ENCODE results near the gene SOCS6.

The SOCS6 gene

GRCh38 chr18:70308555-70309294 lies 19.9 kb downstream of the SOCS6 start:
- DNase-seq (ENCODE audit: low read depth) = no peak
- TF ChIP-seq, protein P1, sequence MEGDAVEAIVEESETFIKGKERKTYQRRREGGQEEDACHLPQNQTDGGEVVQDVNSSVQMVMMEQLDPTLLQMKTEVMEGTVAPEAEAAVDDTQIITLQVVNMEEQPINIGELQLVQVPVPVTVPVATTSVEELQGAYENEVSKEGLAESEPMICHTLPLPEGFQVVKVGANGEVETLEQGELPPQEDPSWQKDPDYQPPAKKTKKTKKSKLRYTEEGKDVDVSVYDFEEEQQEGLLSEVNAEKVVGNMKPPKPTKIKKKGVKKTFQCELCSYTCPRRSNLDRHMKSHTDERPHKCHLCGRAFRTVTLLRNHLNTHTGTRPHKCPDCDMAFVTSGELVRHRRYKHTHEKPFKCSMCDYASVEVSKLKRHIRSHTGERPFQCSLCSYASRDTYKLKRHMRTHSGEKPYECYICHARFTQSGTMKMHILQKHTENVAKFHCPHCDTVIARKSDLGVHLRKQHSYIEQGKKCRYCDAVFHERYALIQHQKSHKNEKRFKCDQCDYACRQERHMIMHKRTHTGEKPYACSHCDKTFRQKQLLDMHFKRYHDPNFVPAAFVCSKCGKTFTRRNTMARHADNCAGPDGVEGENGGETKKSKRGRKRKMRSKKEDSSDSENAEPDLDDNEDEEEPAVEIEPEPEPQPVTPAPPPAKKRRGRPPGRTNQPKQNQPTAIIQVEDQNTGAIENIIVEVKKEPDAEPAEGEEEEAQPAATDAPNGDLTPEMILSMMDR (conservative IDR thresholded peaks at IDR 0.05; ENCODE audit: control insufficient read depth, insufficient read depth, low read depth, low read length) = no peak
- no peak overlapping the region for H3K4me3 ChIP-seq (ENCODE audit: control insufficient read depth, low read depth, low read length)

DNA sequence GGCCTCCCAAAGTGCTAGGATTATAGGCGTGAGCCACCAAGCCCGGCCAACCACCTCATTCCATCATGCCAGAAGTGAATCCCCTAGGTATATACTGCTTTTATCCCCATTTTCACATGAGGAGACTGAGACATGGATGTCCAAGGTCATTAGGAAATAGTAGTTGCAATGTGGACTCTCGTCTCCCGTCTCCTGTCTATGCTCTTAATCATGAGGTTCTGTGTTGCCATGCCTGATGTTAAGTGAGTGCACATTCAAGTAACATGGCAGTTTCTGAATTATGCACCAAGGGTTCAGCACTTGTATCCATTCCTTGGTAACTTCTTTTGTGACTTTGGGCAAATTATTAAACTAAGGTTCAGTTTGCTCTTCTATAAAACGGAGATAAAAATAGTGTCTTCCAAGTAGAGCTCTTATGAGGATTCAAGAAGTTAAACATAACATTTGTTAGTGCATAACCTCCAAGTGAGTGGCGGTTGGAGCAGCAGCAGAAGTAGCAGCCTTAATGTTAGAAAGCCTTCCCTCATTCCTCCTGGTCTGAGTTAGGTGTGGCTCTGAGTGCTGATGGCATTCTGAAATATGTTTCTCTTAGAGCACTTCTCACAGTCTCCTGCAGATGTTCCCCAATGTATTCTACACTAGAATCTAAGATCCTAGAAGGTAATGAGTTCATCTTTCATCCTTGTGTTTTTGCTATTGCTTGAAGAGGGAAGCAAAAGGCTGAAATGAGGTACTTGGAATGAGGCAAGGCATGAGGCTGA lies 21.9 kb downstream of the SOCS6 start:
- no peak for DNase-seq (ENCODE audit: low read depth)
- TF ChIP-seq, protein P1 (conservative IDR thresholded peaks at IDR 0.05; ENCODE audit: control insufficient read depth, insufficient read depth, low read depth, low read length) = no peak
- no peak overlapping the region for H3K4me3 ChIP-seq (ENCODE audit: control insufficient read depth, low read depth, low read length)

GRCh38 chr18:70311726-70312125 lies 22.9 kb downstream of the SOCS6 start:
- TF ChIP-seq, protein P1 (conservative IDR thresholded peaks at IDR 0.05; ENCODE audit: control insufficient read depth, insufficient read depth, low read depth, low read length) = no peak
- DNase-seq (ENCODE audit: low read depth) = no peak
- no peak overlapping the region for H3K4me3 ChIP-seq (ENCODE audit: control insufficient read depth, low read depth, low read length)

GRCh38 chr18:70313640-70314039 lies 24.8 kb downstream of the SOCS6 start:
- TF ChIP-seq, protein P1 (conservative IDR thresholded peaks at IDR 0.05; ENCODE audit: control insufficient read depth, insufficient read depth, low read depth, low read length) = no peak
- no peak for DNase-seq (ENCODE audit: low read depth)
- H3K4me3 ChIP-seq (ENCODE audit: control insufficient read depth, low read depth, low read length) = no peak overlapping the region

DNA sequence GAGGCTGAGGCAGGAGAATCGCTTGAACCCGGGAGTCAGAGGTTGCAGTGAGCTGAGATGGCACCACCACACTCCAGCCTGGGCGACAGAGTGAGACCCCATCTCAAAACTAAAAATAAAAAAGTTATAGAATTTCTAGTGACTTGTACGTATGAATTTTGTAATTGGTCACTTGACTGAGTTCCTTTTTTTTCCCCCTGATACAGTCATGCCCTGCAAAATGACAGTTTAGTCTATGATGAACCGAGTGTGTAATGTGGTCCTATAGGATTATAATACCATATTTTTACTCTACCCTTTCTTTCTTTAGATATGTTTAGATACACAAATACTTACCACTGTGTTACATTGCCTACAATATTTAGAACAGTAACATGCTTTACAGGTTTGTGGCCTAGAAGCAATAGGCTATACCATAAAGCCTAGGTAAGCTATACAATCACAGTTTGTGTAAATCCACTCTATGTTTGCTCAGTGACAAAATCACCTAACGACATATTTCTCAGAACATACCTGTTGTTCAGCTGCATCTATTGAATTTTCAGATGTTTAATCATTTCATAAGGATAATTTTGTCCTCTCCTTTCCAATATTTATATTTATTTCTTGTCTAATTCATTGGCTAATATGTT lies 25.4 kb downstream of the SOCS6 start:
- no peak overlapping the region for H3K4me3 ChIP-seq (ENCODE audit: control insufficient read depth, low read depth, low read length)
- TF ChIP-seq, protein P1 (conservative IDR thresholded peaks at IDR 0.05; ENCODE audit: control insufficient read depth, insufficient read depth, low read depth, low read length) = no peak
- no peak for DNase-seq (ENCODE audit: low read depth)

DNA sequence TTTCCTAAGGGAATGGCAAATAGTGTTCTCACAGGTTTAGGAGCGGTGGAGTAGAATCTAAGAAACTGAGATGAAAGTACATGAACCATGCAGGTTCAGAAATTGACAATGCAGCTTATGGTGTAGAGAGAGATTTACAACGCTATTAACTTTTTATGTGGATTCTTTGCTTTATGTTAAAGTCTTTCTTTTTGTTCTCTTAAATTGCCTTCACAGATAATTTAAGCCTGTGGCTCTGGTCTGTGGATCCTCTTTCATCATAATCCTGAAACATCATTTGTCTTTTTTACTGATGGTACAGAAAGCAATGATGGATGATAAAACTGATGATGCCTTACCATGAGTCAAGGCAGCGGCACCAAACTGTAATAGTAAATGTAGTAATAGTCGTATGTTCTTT lies 30.3 kb downstream of the SOCS6 start:
- TF ChIP-seq, protein P1 (conservative IDR thresholded peaks at IDR 0.05; ENCODE audit: control insufficient read depth, insufficient read depth, low read depth, low read length) = no peak
- no peak for DNase-seq (ENCODE audit: low read depth)
- H3K4me3 ChIP-seq (ENCODE audit: control insufficient read depth, low read depth, low read length) = no peak overlapping the region

All from fibroblast of mammary gland (primary cell).